ENCODE results near the gene GAA. TPM values are rescaled to one million over a fixed set of nuclear protein-coding genes. Genes with fewer than 3 reads are reported as not detected.

The GAA gene
- total RNA-seq, 1 donor from 2014 or later = 38.4 TPM

DNA sequence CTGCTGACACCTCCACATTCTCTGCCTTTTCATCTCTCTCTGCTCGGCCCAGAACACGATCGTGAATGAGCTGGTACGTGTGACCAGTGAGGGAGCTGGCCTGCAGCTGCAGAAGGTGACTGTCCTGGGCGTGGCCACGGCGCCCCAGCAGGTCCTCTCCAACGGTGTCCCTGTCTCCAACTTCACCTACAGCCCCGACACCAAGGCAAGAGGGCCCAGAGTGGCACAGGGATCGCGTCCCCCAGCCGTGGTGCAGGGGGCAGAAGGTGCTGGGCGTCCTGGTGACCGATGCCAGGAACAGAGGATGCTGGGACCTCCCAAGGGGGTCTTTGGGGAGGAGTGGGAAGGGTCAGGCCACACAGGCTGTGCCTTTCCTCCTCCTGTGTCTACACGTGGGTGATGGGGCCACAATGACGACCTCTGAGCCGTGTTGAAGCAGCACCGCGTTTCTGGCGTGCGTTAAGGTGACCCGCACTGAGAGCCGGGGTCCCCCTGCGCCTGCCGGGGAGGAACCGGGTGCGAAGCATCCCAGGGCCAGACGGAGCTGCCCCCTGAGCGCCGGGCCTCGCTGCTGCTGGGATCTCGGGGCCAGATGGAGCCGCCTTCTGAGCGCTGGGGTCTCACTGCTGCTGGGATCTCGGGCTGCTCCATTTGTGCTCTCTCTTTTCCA lies 17.4 kb downstream of the GAA start:
- DNase-seq (ENCODE audit: low read depth, low spot score) = no peak
- Mint-ChIP-seq H3K4me1 (peaks cover 10% of the 10 kb centered on the region), H3K27ac (ENCODE audit: unreplicated experiment) (peak overlapping the region; percentile 78), H3K4me3 (no peak overlapping the region), H3K9me3 (no peaks in the 10 kb centered on the region), H3K36me3 (ENCODE audit: low read depth) (peaks cover 4% of the 10 kb centered on the region), H3K27me3 (ENCODE audit: low read depth) (no peaks in the 10 kb centered on the region)
- TF ChIP-seq CTCF (conservative IDR thresholded peaks at IDR 0.05) = no peak

DNA sequence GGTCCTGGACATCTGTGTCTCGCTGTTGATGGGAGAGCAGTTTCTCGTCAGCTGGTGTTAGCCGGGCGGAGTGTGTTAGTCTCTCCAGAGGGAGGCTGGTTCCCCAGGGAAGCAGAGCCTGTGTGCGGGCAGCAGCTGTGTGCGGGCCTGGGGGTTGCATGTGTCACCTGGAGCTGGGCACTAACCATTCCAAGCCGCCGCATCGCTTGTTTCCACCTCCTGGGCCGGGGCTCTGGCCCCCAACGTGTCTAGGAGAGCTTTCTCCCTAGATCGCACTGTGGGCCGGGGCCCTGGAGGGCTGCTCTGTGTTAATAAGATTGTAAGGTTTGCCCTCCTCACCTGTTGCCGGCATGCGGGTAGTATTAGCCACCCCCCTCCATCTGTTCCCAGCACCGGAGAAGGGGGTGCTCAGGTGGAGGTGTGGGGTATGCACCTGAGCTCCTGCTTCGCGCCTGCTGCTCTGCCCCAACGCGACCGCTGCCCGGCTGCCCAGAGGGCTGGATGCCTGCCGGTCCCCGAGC lies 17.9 kb downstream of the GAA start:
- Mint-ChIP-seq H3K4me1 (peaks cover 15% of the 10 kb centered on the region), H3K9me3 (no peaks in the 10 kb centered on the region), H3K4me3 (no peak overlapping the region), H3K27me3 (ENCODE audit: low read depth) (no peaks in the 10 kb centered on the region), H3K36me3 (ENCODE audit: low read depth) (peaks cover 4% of the 10 kb centered on the region), H3K27ac (ENCODE audit: unreplicated experiment) (no peak overlapping the region)
- TF ChIP-seq CTCF (conservative IDR thresholded peaks at IDR 0.05) = no peak
- DNase-seq (ENCODE audit: low read depth, low spot score) = no peak

DNA sequence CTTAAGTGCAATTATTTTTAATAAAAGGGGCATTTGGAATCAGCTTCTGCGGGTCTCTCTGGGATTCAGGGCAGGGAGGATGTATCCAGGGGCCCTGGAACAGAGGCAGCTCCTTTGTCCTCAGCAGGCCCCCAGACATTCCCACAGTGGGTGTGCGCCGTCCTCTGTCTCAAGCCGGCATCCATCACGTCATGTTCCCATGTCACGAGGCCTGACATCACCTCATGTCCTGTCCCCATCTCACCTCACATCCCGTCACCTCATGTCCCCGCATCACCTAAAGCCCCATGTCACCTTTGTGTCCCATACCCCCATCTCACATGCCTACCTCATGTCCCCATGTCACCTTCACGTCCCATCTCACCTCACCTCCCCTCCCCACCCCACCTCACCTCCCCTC lies 18.5 kb downstream of the GAA start:
- TF ChIP-seq CTCF (conservative IDR thresholded peaks at IDR 0.05) = no peak
- DNase-seq (ENCODE audit: low read depth, low spot score) = no peak
- no peaks in the 10 kb centered on the region for H3K27me3 Mint-ChIP-seq (ENCODE audit: low read depth)
- H3K9me3 Mint-ChIP-seq = no peaks in the 10 kb centered on the region
- H3K4me1 Mint-ChIP-seq = peaks cover 17% of the 10 kb centered on the region
- H3K36me3 Mint-ChIP-seq (ENCODE audit: low read depth) = peaks cover 4% of the 10 kb centered on the region
- no peak overlapping the region for H3K4me3 Mint-ChIP-seq
- H3K27ac Mint-ChIP-seq (ENCODE audit: unreplicated experiment) = no peak overlapping the region

- Mint-ChIP-seq H3K4me1 (peaks cover 8% of the 10 kb centered on the region), H3K9me3 (no peaks in the 10 kb centered on the region), H3K27me3 (ENCODE audit: low read depth) (no peaks in the 10 kb centered on the region), H3K27ac (ENCODE audit: unreplicated experiment) (no peak overlapping the region), H3K36me3 (ENCODE audit: low read depth) (no peaks in the 10 kb centered on the region), H3K4me3 (no peak overlapping the region)
- no peak for TF ChIP-seq CTCF (conservative IDR thresholded peaks at IDR 0.05)
- no peak for DNase-seq (ENCODE audit: low read depth, low spot score)
These were observed 20.7 kb downstream of the GAA start for GRCh38 chr17:80122026-80122575.

GRCh38 chr17:80122926-80123505 lies 21.6 kb downstream of the GAA start:
- TF ChIP-seq CTCF (conservative IDR thresholded peaks at IDR 0.05) = no peak
- no peak overlapping the region for H3K4me3 Mint-ChIP-seq
- no peak for DNase-seq (ENCODE audit: low read depth, low spot score)
- H3K9me3 Mint-ChIP-seq = no peaks in the 10 kb centered on the region
- H3K27ac Mint-ChIP-seq (ENCODE audit: unreplicated experiment) = no peak overlapping the region
- no peaks in the 10 kb centered on the region for H3K27me3 Mint-ChIP-seq (ENCODE audit: low read depth)
- H3K36me3 Mint-ChIP-seq (ENCODE audit: low read depth) = no peaks in the 10 kb centered on the region
- H3K4me1 Mint-ChIP-seq = peaks cover 8% of the 10 kb centered on the region

Data from neural crest cell (in vitro differentiated cells).